Measurements from ENCODE around the gene CPED1.
"Not testable (repeated sequence)": the region's sequence is repeated elsewhere in the genome, so short reads cannot be mapped to it uniquely, and the experiment has no call there.

CPED1 gene

DNA sequence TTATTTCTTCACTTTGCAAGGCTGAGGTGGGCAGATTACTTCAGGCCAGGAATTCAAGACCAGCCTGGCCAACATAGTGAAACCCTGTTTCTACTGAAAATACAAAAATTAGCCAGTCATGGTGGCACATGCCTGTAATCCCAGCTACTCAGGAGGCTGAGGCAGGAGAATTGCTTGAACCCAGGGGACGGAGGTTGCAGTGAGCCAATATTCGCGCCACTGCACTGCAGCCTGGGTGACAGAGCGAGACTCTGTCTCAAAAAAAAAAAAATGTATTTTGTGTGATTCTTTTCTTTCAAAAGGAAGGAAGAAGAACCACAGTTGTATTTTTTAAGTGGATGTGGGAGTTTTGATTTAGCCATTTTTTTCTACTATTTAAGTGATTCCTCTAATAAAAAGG, 195.4 kb downstream of the CPED1 start:
- not testable (repeated sequence) for DNase-seq (ENCODE audit: low spot score)

DNA sequence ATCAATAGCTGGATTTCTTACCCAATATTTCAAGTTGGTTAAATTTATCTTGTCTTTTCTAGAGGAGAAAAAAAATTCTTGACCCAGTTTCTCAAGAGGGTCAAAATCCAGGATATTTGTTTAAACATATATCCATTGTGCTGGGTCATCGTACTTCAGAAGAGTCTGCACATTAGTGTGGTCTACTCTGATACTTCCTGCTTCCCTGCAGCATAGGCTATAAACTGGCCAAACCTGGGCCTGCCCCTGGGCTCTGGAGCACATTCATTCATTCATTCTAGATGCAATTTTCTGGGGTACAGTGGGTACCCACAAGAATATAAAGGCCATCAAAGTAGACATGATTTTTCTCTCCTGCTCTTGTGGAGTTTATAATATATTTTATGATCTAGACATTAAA, 198.2 kb downstream of the CPED1 start:
- no peak for DNase-seq (ENCODE audit: low spot score)

DNA sequence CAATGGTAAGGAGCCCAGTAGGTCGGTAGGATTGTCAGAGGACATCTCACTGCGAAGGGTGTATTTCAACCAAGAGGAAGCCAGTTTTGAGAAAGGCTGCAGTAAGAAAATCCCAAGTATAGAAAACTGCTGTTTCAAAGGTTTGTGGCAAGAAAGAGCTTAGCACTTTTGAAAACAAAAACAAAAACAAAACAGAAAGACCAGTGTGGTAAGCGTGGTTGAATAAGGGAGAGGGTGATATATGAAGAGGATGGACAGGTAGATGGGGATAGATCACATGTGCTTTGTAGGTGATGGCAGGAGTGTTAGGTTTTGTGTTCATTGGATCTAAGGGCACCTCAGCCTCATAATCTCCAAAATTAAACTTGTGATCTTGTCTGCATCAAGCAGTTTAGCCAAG, 198.7 kb downstream of the CPED1 start:
- no peak for DNase-seq (ENCODE audit: low spot score)

DNA sequence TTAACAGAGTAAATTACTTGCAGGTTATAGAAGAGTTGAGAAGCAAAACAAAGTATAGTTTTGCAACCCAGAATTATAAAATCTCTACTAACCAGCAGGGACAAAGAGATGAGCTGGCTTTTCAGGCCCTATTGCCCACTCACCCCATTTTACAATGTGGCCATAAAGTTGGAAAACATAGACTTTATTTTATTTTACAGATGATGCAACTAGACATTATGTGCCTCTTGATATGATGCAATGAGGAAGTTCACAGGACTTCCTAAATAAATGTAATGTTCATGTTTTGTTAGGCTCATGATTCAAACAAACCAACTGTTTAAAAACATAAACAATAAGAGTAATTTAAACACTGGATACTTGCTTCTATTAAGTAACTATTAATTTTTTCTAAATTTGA, 199.2 kb downstream of the CPED1 start:
- no peak for DNase-seq (ENCODE audit: low spot score)

DNA sequence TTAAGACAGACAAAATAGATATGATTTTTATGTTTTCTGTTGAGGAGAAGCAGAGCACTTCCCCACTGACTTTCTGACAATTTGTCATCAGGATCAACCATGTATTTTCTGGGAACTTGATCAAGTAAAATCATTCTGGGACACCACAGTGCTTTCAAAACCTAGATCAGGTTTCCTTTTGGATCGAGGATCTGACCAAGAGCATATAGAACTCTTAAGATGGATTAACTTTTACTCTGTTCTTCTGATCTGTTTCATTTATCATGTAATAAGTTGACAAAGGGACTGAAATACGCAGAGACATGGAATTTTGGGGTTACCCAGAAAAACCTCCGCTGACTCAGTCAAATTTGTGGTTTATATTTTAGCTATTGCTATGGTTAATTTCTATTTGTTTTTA, 204.3 kb downstream of the CPED1 start:
- no peak for DNase-seq (ENCODE audit: low spot score)

DNA sequence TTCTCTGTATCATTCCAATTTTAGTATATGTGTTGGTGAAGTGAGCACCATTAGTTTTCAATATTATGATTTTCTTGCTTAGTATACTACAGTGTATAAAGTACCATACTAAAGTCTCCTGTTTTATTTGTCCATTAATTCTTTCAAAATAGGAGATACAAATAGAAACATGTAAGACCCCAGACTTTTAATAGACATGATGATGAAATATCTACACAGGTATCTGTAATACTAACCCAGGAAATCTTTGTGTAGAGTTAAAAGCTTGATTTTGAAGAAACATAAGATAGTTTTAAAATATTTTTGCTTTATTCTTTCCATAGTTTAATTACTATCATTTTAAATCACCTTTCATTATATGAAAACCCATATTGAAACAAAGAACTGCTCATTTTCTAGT, 206.5 kb downstream of the CPED1 start:
- DNase-seq (ENCODE audit: low spot score): no peak

DNA sequence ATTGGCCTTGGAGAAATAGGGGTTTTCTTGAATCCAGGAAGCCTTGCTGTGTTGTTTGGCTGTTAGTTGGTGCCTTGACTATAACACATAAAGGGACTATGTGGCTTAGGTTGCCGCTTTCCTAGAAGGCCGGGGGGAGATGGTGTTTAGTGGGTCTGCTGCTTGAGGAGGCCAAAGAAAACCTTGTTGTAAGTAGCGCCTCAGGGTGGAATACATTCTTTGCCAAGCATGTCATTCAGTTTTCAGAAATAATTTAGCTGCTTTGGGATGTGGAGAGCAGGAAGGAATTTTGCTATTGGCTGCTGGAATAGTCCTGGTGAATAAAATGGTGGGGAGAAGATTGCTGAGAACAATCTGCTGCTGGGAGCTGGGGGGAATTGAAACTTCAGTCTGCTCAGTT, 207.4 kb downstream of the CPED1 start:
- DNase-seq (ENCODE audit: low spot score): no peak

DNA sequence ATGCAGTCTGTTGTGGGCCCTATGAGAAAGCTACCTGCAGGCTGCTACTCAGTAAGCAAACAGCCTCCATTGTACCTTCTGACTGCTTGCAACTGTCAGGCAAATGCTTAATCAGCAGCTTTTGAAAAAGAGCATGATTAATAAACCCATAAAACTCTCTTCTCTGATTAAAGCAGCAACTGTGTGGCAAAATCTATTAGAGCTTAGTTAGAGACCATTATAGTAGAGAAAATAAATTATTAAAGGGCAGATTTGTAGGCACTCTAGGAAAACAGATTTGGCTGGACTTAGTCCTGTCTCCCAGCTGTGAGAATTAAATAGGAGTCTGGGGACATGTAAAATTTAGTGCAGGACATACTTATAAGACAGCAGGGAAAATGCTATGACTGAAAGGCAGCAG, 207.8 kb downstream of the CPED1 start:
- DNase-seq (ENCODE audit: low spot score): no peak

DNA sequence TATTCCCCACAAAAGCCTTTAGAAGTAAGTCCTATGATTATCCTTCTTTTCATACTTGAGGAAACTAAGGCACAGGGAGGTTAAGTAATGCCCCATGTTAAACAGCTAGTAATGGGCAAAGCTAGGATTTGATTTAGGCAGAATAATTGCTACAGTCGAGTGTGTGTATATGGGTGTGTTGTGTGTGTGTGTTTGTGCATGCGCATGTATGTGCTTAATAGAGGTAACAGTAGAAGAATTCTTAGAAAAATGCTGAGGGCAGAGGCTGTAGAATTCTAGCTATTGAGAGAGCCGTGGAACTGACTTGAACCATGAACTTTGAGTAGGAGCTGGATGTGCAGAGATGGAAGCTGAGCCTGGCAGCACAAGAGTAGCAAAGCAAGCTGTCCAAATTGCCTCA, 208.9 kb downstream of the CPED1 start:
- no peak for DNase-seq (ENCODE audit: low spot score)

DNA sequence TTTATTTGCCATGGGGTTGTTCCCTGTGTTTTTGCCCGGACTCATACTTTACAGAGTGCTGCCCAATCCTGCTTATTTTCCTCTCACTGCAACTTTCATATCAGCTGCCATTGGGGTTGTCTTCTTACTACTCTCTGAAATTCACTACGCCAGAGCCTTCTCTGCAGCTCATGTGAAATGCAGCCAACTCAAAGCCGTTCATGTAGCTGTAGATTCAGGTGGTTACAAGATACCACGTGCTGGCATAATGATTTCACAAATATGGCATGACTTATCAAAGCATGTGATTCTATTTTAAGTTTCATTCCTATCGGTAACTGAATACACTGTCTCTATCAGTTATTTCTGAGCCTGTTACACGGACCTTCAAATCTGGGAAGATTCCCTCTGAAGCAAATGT, 210.0 kb downstream of the CPED1 start:
- no peak for DNase-seq (ENCODE audit: low spot score)

DNA sequence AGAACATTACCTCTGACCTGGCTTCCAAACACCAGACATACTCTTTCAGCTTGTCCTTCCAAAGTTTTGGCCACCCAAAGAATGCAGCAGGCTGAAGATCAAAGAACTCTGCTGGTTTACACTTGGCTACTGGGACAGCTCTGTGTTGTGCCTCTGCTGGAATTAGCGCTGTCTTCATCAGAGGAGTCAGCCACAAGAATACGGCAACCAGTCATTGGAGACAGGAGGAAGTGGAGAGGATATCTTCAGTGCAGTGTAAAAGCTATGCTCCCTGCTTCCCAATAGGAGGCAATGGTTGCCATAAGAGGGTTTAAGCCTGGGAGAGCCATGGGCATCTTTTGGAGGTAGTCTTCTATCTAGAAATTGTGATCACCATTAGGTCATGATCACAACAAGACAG, 213.6 kb downstream of the CPED1 start:
- no peak for DNase-seq (ENCODE audit: low spot score)

DNA sequence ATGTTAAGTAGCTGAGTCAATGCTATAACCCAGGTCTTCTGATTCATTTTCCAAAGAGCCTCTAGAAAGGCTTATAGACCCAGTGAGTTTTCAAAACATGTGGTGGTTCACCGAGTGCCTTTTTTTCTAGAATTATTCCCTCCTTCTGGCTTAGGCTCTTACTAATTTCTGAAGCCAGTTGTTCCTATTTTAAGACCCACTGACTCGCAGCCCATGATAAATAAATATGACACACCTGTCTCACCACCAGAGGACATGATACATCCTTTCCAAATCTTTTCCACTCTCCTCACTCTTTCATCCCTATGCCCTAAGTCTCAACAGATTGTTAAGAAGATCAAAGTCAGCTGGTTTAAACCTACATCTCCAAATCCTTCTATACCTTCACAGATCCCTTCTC, 214.3 kb downstream of the CPED1 start:
- DNase-seq (ENCODE audit: low spot score): peak; percentile 9

DNA sequence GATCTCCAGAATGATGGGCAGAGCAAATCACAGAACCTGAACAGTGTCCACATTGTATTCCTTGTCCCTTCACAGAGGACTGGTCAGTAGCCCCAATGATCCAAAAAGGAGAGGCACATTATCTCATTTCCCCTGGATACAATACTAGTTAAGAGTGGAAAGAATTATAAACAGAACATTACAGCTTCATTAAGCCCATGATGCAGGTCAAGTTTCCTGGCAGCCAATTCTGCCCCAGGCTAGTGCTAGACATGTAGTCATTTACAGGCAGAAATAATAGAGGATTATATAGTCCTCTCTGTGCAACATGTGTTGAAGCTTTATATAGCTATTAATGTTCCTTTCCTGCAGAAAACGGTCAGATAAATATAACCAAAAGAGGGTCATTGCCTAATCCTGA, 216.0 kb downstream of the CPED1 start:
- no peak for DNase-seq (ENCODE audit: low spot score)

DNA sequence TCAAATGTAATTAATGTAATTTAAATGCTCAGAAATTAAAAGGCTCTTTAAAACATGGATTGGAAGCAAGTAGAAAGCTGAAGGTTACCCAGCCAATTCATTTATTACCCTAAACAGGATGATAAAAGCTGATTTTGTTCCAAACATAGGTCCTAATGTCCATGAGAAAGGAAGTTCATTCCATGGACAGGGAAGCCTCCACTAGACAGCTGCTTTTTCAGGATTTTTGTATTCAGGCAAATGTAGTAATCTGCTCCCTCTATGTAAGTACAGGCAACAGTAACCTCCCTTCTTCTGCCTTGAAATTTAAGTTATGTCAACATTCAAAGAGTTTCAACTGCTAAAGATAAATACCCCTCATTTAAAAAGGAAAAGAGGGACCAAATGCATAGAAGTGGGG, 217.3 kb downstream of the CPED1 start:
- DNase-seq (ENCODE audit: low spot score): no peak

DNA sequence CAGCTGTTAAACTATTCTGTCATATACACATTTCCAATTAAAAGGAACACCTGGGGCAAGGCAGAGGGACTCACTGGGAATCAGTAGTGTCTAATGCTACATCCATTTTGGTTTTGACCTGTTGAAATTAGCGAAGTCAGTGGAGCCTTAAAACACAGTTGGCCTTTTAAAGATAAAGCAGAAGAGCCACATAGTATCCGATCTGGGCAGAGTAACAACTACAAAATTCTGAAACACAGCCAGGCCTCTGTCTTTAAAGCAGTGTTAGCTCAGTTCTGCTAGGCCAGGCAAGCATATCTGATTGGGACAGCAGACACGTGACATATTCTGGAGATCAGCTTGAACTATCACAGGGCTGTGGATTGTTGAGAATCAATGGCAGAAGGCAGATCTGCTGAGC, 222.7 kb downstream of the CPED1 start:
- no peak for DNase-seq (ENCODE audit: low spot score)

DNA sequence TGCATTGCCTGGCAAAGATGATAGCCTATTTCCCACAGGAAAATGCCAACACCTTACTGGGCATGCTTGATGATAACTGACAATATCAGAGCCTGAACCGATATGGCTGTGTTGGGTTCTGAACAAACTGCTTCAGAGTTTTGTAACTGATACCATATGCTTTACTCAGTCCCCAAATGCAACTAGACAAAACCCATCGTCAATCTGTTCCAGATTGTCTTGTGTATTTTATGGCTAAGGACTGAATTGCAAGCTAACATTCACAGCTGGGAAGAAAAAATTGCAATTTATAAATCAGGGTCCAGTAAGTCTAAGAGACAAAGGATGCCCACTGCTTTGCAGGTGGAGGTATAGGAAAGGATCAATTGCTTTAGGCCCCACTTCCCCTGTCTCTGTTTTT, 223.5 kb downstream of the CPED1 start:
- no peak for DNase-seq (ENCODE audit: low spot score)

DNA sequence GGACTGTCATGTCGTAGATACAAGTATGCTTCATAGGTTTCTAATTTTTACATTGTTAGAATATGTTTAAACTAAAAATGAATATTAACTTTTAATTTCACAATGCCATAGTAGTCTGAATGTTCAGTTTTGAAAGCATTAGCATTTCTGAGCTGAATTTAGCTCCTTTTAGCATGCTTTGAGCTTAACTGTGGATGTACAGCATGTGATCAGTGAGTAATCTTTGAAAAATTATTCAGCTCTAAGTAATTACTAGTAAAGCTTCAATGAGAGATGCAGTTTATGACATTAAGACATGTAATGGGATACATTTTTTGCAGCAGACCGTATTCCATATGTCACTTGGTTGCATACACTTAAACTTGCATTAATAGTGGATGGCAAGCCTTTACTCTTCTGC, 226.1 kb downstream of the CPED1 start:
- DNase-seq (ENCODE audit: low spot score): no peak

DNA sequence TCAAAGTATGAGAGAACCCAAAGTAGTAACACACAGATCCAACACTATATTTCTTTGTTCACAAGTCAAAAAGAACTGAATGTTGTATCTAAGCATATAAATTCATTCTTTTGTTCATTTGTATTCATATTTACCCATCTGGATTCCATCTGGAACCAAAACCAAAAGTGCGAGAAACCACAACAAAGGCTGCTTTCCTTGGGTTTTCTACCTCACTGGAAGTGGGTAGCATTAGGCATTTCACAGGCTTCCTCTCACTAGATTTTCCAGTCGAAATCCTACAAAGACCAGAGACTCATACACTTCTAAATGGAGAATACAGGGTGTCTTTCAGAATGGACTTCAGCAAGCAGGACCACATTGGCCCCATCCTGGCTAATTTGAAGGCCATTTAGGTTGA, 230.5 kb downstream of the CPED1 start:
- DNase-seq (ENCODE audit: low spot score): no peak

DNA sequence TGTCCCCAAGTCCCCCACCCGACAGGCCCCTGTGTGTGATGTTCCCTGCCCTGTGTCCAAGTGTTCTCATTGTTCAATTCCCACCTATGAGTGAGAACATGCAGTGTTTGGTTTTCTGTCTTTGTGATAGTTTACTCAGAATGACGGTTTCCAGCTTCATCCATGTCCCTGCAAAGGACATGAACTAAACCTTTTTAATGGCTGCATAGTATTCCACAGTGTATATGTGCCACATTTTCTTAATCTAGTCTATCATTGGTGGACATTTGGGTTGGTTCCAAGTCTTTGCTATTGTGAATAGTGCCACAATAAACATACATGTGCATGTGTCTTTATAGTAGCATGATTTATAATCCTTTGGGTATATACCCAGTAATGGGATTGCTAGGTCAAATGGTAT, 232.6 kb downstream of the CPED1 start:
- not testable (repeated sequence) for DNase-seq (ENCODE audit: low spot score)

DNA sequence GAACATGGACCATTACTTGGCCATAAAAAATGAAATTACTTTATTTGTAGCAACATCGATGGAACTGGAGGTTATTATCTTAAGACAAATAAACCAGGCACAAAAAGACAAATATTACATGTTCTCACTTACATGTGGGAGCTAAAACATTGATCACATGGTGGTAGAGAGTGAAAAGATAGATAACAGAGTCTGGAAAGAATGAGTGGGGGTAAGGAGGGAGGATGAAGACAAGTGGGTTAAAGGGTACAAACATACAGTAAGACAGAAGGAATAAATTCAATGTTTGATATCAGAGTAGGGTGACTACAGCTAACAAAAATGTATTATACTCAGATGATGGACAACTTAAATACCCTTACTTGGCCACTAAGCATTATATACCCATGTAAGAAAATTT, 240.3 kb downstream of the CPED1 start:
- DNase-seq (ENCODE audit: low spot score): no peak

DNA sequence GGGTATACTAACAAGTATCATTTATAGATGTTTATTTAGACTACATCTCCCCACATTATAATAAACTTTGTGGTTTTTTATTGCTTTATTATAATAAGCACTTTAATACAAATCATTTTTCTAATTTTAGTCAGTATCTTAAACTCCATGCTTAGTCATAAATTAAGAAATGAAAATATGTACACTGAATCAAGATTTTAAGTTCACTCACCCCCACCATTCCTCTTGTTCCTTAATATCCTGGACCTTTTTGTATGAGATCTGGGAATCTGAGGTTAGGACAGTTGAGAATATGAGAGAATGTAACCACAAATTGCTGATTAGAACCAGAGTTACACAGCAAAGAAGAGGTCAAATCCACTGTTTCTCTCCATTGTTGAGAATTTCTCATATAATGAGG, 246.7 kb downstream of the CPED1 start:
- DNase-seq (ENCODE audit: low spot score): no peak

DNA sequence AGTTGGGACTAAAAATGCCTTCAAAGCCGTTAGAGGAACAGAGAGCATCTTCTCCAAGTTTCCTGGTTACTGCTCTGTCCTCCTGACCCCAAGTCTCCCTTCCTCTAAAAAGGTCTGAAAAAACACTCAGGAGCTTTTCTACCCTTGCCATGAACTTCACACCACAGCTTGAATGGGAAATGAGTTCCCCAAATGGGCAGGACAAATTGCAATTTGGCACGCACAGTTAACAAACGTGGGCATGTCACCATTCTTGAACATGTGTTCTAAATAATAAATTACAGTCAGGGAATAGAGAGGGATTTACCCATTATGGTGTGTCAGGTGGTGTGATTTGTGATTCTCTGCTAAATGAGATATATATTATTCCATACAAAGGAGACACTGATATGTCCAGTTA, 249.1 kb downstream of the CPED1 start:
- DNase-seq (ENCODE audit: low spot score): no peak

DNA sequence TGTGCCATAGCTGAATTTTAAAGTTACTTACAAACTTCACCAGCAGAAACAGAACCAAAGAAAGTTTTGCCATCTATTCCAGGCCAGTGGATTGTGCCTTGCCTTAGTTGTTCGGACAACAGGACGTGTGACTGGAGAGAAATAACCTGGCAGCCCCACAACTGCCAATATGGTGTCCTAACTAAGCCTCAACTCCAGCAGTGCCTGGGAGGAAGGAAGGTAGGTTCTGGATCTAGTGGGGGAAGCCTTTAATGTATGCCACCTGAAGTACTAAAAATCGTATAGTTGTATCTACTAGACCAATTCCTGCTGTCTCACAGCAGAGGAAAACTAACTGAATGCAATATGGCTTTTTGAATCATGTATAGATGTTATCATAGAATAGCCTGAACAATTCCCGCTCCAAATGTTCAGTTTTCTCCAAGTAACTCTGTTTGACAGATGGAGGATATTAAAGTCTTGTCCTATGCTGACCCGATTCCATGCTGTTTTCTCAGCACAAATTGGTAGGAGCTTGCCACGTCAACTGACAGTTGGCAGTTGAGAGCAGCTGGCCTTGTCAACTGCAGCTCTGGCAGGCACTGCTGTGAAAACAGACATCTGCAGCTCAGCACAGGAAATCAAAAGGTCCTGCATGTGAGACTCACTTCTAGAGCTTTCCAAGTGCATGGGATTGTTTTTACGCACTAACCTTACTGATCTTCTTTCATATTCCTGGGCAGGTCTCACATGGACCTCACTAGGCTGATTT, 255.8 kb downstream of the CPED1 start:
- DNase-seq (ENCODE audit: low spot score): no peak

DNA sequence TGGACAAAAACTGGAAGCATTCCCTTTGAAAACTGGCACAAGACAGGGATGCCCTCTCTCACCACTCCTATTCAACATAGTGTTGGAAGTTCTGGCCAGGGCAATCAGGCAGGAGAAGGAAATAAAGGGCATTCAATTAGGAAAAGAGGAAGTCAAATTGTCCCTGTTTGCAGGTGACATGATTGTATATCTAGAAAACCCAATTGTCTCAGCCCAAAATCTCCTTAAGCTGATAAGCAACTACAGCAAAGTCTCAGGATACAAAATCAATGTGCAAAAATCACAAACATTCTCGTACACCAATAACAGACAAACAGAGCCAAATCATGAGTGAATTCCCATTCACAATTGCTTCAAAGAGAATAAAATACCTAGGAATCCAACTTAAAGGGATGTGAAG, 262.9 kb downstream of the CPED1 start:
- DNase-seq (ENCODE audit: low spot score): not testable (repeated sequence)

Data from RKO (cell line).